PFSK-1 (cell line): ENCODE data around the gene SLC24A4.

Experiments
- FOXP2 ChIP-seq: optimal IDR thresholded peaks from 2 replicates; pipeline ENCODE3; 2011; ENCODE audit warnings: borderline replicate concordance, control low read depth, inconsistent platforms; ENCODE audit not compliant: insufficient read depth; ENCODE audit errors: extremely low read length, extremely low read depth
- POLR2AphosphoS5 ChIP-seq: IDR thresholded peaks from 2 replicates; pipeline ENCODE4 v1.6.1; 2012; ENCODE audit warnings: low read depth, mild to moderate bottlenecking, control low read depth, low read length, moderate library complexity
- REST ChIP-seq, 2 experiments: IDR thresholded peaks; 2 replicates each; pipeline versions ENCODE4 v1.6.1 to v1.8.0; 2011 to 2012; ENCODE audit warnings: low read depth in 2 of 2, low read length in 2 of 2, control low read depth in 1 of 2, inconsistent platforms in 1 of 2, mild to moderate bottlenecking in 1 of 2, moderate library complexity in 1 of 2; ENCODE audit not compliant: insufficient read depth in 1 of 2
- SIN3A ChIP-seq: IDR thresholded peaks from 2 replicates; pipeline ENCODE4 v1.6.1; 2012; ENCODE audit warnings: mild to moderate bottlenecking, low read length, moderate library complexity, borderline replicate concordance; ENCODE audit not compliant: insufficient read depth
- TAF1 ChIP-seq: IDR thresholded peaks from 2 replicates; pipeline ENCODE4 v1.6.1; 2012; ENCODE audit warnings: low read length, control low read depth, borderline replicate concordance; ENCODE audit not compliant: insufficient read depth

- TF ChIP-seq POLR2AphosphoS5, result no peak
- TF ChIP-seq REST (IDR thresholded peaks at IDR 0.05; ENCODE audit: insufficient read depth in 1 of 2, low read depth in 2 of 2, low read length in 2 of 2), result no peak
- no peak for TF ChIP-seq TAF1
- TF ChIP-seq FOXP2, result no peak
- no peak for TF ChIP-seq SIN3A
Measured at GRCh38 chr14:92366237-92366636, 43.3 kb downstream of the SLC24A4 start.
